Cardiac ventricle fibroblast (primary cell): ENCODE data around the gene XAF1. TPM values are rescaled to one million over a fixed set of nuclear protein-coding genes. Genes with fewer than 3 reads are reported as not detected.

Source experiments
- total RNA-seq: library from RNA; depleted of rRNA; stranded (reverse); fragments of >200 nt; gene quantifications from 2 replicates; pipeline ENCODE4 v1.2.3, GENCODE V29; 2015

XAF1 gene, protein sequence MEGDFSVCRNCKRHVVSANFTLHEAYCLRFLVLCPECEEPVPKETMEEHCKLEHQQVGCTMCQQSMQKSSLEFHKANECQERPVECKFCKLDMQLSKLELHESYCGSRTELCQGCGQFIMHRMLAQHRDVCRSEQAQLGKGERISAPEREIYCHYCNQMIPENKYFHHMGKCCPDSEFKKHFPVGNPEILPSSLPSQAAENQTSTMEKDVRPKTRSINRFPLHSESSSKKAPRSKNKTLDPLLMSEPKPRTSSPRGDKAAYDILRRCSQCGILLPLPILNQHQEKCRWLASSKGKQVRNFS
- 11.1 and 14.4 TPM in 2 replicates for total RNA-seq

DNA sequence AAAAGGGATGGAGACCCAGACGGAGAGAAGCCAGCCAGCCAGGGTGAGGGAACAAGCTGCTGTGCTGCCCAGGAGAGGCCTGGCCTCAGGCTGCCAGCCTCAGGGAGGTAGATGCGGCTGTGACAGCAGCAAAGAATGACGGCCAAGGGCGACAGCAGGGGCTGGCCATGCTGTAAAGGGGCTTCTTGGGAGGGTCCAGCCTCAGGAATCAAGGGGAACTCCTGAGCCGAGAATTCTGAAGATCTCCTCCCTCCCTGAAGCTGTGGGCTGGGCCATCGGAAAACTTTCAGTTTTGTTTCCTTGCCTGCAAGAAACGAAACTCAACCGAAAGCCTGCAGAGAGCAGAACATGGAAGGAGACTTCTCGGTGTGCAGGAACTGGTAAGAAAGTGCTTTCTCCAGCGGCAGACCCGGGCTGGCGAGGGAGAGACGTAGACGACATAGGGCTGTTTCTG lies at the start of gene XAF1:
Gene XAF1 (plus strand): TSS at position 316 of the 454 bp plus-strand sequence. CDS start 33 bp downstream, at position 349.

DNA sequence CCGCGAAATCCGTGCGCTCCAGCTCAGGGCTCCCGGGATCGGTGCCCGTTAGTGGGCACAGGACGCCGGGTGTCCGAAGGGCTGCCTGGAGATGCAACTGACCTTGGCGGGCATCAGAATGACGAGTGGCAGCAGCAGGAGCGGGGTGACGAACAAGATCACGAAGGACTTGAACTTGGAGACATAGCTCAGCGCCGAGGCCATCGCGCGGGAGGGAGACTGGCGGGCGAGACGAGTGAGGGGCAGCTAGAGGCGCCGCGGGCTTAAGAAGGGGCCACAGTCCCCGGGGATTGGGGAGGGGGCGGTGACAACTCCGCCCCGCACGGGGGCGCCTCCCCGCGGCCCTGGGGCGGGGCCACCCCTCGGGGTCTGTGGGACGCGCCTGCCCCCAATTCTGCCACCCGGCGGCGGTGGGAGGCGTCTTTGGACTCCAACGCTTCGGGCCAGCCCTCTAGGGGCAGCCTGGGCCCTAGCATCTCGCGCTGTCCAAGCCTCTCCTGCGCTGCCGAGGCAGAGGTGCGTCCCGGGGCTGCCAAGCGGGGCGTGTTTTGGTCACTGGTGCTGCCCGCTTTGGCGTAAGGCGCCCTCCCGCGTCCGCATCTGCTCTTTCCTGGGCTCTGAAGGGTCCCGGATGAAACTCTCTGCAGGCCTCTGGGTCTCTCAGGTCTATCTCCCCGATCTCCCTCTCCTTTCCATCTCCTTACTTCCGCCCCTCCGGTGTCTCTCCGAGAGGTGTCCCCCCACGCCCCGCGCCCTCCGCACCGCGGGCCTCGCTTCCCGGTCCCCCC lies 42.5 kb upstream of the XAF1 start, which contains the start of gene SLC13A5:
Gene SLC13A5 (minus strand): TSS at position 240 of the 788 bp plus-strand sequence. CDS start 36 bp downstream, at position 204.

DNA sequence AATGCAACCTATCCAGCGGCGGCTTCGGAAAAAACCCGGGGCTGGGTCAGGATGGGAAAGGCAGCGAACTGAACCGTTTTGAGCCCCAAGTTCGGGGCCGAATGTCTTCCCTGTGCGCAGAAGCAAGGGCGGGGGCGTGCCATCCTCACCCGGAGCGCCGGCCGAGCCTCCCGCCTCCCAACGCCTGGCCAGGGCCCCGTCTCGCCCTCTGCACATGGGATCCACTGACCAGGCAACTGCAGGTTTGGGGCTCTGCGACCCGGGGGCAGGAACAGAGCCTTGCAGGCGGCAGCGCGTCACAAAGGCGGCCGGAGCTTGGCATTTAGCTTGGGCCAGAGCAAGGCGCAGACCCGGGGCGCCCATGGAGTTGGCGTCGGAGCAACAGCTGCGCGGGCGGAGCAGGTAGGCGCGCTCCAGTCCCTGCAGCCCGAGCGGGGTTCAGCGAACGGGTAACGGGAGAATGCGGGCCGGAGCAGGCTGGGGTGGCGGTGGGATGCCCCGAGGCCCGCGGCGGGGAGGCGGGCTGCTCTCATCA lies 20.1 kb downstream of the XAF1 start, which contains the start of gene FBXO39:
Gene FBXO39 (plus strand): TSS at position 345 of the 535 bp plus-strand sequence. CDS start 3,654 bp downstream, outside the sequence.

Other genes starting within 250 kb of the XAF1 start
- 0.62 and 1.2 TPM in 2 replicates for gene PITPNM3, start 199.5 kb upstream of the XAF1 start, total RNA-seq
- gene KIAA0753, start 115.3 kb upstream of the XAF1 start, total RNA-seq = 8.0 and 10.5 TPM in 2 replicates
- gene TXNDC17, start 115.0 kb upstream of the XAF1 start, total RNA-seq = 172 and 183 TPM in 2 replicates
- 5.1 and 10.7 TPM in 2 replicates for gene MED31, start 104.4 kb upstream of the XAF1 start, total RNA-seq
- gene C17orf100, start 104.3 kb upstream of the XAF1 start, total RNA-seq = 0.54 and 0.94 TPM in 2 replicates
- not detected in 2 replicates for gene SLC13A5, start 42.7 kb upstream of the XAF1 start, total RNA-seq
- gene FBXO39, start 20.2 kb downstream of the XAF1 start, total RNA-seq = 0.31 and 0.39 TPM in 2 replicates
- gene TEKT1, start 75.7 kb downstream of the XAF1 start, total RNA-seq = not detected in 2 replicates
- gene ALOX12, start 240.0 kb downstream of the XAF1 start, total RNA-seq = not detected in 2 replicates